ENCODE results near the gene OSBPL2.
A peak's percentile ranks its signal among the peaks of the same experiment; 100 is the strongest.

OSBPL2 gene

GRCh38 chr20:62281161-62281933 is 43.0 kb downstream of the OSBPL2 start:
- Mint-ChIP-seq H3K9me3 (no peaks in the 10 kb centered on the region), H3K4me1 (no peaks in the 10 kb centered on the region), H3K27me3 (no peaks in the 10 kb centered on the region), H3K36me3 (ENCODE audit: low read depth) (peaks cover 17% of the 10 kb centered on the region), H3K27ac (no peak overlapping the region), H3K4me3 (no peak overlapping the region)
- ATAC-seq (no peak), DNase-seq (no peak)

DNA sequence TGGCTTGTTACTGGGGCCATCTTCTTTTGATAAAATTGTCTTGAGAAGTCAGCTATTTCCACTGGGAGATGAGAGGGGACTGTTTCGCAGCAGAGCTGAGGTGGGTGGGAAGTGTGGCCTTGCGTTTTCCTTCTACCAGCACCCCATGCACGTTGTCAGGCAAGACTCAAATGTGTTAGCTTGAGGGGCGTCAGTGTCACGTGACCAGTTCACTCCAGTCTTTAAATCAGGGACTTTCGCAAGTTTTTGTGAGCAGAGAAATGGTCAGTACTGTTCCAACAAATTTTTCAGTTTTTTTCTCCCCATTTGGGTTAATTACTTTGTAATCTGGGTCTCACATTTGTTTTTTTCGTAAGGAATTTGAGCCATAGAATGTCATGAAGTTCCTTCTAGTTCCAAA is 43.8 kb downstream of the OSBPL2 start:
- Mint-ChIP-seq H3K4me1 (no peaks in the 10 kb centered on the region), H3K9me3 (no peaks in the 10 kb centered on the region), H3K27me3 (no peaks in the 10 kb centered on the region), H3K27ac (no peak overlapping the region), H3K4me3 (no peak overlapping the region), H3K36me3 (ENCODE audit: low read depth) (peaks cover 20% of the 10 kb centered on the region)
- DNase-seq (no peak), ATAC-seq (no peak)

- Mint-ChIP-seq H3K4me1 (no peaks in the 10 kb centered on the region), H3K27me3 (no peaks in the 10 kb centered on the region), H3K27ac (no peak overlapping the region), H3K36me3 (ENCODE audit: low read depth) (peaks cover 20% of the 10 kb centered on the region), H3K9me3 (no peaks in the 10 kb centered on the region), H3K4me3 (no peak overlapping the region)
- no peak for DNase-seq
- no peak for ATAC-seq
Observed at GRCh38 chr20:62282877-62283503, 44.7 kb downstream of the OSBPL2 start.

DNA sequence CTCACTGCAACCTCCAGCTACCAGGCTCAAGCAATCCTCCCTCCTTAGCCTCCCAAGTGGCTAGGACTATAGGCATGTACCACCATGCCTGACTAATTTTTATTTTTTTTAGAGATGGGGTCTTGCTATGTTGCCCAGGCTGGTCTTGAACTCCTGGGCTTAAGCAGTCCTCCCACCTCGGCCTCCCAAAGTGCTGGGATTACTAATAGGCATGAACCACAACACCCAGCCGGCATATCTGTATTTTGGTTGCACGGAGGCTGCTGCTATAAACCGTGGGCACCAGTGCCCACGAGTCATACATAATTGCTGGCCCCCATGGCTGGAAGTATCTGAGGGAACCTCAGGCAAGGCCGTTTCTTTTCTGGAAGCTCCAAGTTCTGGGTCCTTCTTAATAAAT is 46.1 kb downstream of the OSBPL2 start:
- DNase-seq, result no peak
- no peak for ATAC-seq
- Mint-ChIP-seq H3K4me1 (no peaks in the 10 kb centered on the region), H3K27ac (no peak overlapping the region), H3K4me3 (no peak overlapping the region), H3K9me3 (no peaks in the 10 kb centered on the region), H3K36me3 (ENCODE audit: low read depth) (peaks cover 15% of the 10 kb centered on the region), H3K27me3 (no peaks in the 10 kb centered on the region)

DNA sequence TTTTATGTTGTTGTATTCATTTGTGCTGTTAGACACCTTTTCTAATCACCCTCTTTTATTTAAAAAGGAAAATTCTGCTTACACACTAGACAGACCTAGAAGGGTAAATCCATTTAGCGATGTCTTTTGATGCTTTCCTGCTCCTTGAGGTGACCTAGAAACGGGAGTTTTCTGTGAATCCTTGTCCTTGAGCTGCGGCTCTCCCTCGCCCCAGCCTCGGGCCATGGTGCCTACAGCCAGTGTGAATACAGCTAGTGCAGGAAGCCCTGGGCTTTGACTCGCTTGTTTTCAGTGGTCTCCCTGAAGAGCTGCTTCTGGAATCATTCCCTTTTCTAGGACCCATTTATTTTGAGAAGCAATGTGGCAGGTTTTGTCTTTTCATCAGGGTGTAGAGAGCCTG is 46.8 kb downstream of the OSBPL2 start:
- DNase-seq (no peak), ATAC-seq (no peak)
- H3K27ac Mint-ChIP-seq, result no peak overlapping the region
- H3K9me3 Mint-ChIP-seq, result no peaks in the 10 kb centered on the region
- no peaks in the 10 kb centered on the region for H3K27me3 Mint-ChIP-seq
- no peak overlapping the region for H3K4me3 Mint-ChIP-seq
- H3K4me1 Mint-ChIP-seq, result no peaks in the 10 kb centered on the region
- peaks cover 13% of the 10 kb centered on the region for H3K36me3 Mint-ChIP-seq (ENCODE audit: low read depth)

- no peak overlapping the region for H3K27ac Mint-ChIP-seq
- no peak overlapping the region for H3K4me3 Mint-ChIP-seq
- DNase-seq (no peak), ATAC-seq (no peak)
- H3K36me3 Mint-ChIP-seq (ENCODE audit: low read depth), result peaks cover 13% of the 10 kb centered on the region
- no peaks in the 10 kb centered on the region for H3K4me1 Mint-ChIP-seq
- H3K27me3 Mint-ChIP-seq, result no peaks in the 10 kb centered on the region
- no peaks in the 10 kb centered on the region for H3K9me3 Mint-ChIP-seq
Observed at GRCh38 chr20:62285722-62286121, 47.4 kb downstream of the OSBPL2 start.

DNA sequence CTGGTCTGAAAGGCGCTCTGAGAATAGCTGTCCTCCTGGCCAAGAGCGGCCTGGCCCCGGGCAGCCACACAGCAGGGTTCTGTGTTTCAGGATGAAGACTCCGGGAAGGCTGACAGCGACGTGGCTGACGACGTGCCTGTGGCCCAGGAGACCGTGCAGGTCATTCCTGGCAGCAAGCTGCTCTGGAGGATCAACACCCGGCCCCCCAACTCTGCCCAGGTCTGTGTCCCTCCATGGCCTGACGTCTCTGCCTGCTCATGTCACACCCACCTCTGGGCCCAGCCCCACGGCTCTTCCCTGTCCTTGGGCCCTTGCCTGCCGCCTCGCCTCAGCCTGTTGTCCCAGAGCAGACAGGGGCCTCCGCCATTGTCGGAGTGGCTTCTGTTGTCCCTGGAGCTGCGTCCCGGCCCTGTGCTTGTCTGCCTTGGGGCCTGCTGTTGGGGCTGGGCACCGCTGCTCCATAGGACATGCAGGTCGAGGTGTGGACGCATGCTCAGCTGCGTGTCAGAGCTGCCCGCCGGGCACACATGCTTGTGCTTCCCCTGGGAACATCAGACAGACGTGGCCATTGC is 48.3 kb downstream of the OSBPL2 start:
- no peak overlapping the region for H3K4me3 Mint-ChIP-seq
- ATAC-seq, result no peak
- no peaks in the 10 kb centered on the region for H3K9me3 Mint-ChIP-seq
- peaks cover 15% of the 10 kb centered on the region for H3K36me3 Mint-ChIP-seq (ENCODE audit: low read depth)
- no peak for DNase-seq
- H3K27me3 Mint-ChIP-seq, result no peaks in the 10 kb centered on the region
- H3K4me1 Mint-ChIP-seq, result no peaks in the 10 kb centered on the region
- H3K27ac Mint-ChIP-seq, result no peak overlapping the region

DNA sequence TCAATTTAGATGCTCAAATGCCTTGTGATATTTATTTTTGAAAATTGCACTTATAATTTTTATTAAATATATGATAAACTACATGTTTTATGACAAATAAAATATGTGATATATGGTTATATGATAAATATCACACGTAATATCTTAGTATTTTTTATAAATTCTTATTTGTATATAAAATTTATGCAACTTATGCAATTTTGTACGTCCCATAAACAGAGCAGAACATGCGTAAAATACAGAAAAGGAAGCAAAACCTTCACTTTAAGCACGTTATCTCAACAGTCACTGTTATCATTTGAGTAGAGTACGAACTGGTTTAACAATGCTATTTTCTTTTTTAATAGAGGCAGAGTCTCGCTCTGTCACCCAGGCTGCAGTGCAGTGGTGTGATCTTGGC is 48.8 kb downstream of the OSBPL2 start:
- Mint-ChIP-seq H3K36me3 (ENCODE audit: low read depth) (peaks cover 10% of the 10 kb centered on the region), H3K4me1 (no peaks in the 10 kb centered on the region)

GRCh38 chr20:62287759-62288534 is 49.6 kb downstream of the OSBPL2 start:
- Mint-ChIP-seq H3K4me3 (no peak overlapping the region), H3K36me3 (ENCODE audit: low read depth) (peaks cover 7% of the 10 kb centered on the region), H3K27ac (no peak overlapping the region), H3K4me1 (no peaks in the 10 kb centered on the region), H3K9me3 (no peaks in the 10 kb centered on the region), H3K27me3 (no peaks in the 10 kb centered on the region)
- DNase-seq, result no peak
- ATAC-seq, result no peak

More for the DNA sequence above, 48.8 kb downstream of the OSBPL2 start:
- ATAC-seq (no peak), DNase-seq (no peak)
- no peaks in the 10 kb centered on the region for H3K27me3 Mint-ChIP-seq
- H3K27ac Mint-ChIP-seq, result no peak overlapping the region
- no peaks in the 10 kb centered on the region for H3K9me3 Mint-ChIP-seq
- no peak overlapping the region for H3K4me3 Mint-ChIP-seq

- DNase-seq (no peak), ATAC-seq (no peak)
- Mint-ChIP-seq H3K4me1 (no peaks in the 10 kb centered on the region), H3K36me3 (ENCODE audit: low read depth) (peaks cover 7% of the 10 kb centered on the region), H3K4me3 (no peak overlapping the region), H3K27ac (no peak overlapping the region), H3K27me3 (no peaks in the 10 kb centered on the region), H3K9me3 (no peaks in the 10 kb centered on the region)
Observed at GRCh38 chr20:62288535-62289105, 50.3 kb downstream of the OSBPL2 start.

DNA sequence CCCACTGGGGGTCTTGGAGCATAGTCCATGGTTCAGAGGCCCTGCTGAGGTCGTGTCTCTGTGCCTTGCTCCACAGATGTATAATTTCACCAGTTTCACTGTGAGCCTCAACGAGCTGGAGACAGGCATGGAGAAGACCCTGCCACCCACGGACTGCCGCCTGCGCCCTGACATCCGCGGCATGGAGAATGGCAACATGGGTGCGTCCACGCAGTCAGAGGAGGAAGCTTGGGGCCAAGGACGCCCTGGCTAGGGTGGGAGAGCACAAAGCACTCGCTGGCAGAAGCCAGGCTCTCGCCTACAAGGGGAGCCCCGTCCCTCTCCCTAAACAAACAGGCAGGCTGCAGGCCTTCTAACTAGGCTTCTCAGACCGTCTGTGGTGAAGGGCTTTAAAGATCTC is 50.8 kb downstream of the OSBPL2 start:
- H3K4me3 Mint-ChIP-seq, result no peak overlapping the region
- peaks cover 7% of the 10 kb centered on the region for H3K36me3 Mint-ChIP-seq (ENCODE audit: low read depth)
- DNase-seq, result no peak
- no peak overlapping the region for H3K27ac Mint-ChIP-seq
- no peak for ATAC-seq
- H3K4me1 Mint-ChIP-seq, result no peaks in the 10 kb centered on the region
- no peaks in the 10 kb centered on the region for H3K27me3 Mint-ChIP-seq
- no peaks in the 10 kb centered on the region for H3K9me3 Mint-ChIP-seq

GRCh38 chr20:62289898-62290297 is 51.6 kb downstream of the OSBPL2 start:
- Mint-ChIP-seq H3K4me1 (no peaks in the 10 kb centered on the region), H3K36me3 (ENCODE audit: low read depth) (peaks cover 10% of the 10 kb centered on the region), H3K9me3 (no peaks in the 10 kb centered on the region), H3K27ac (no peak overlapping the region), H3K4me3 (no peak overlapping the region), H3K27me3 (no peaks in the 10 kb centered on the region)
- no peak for ATAC-seq
- no peak for DNase-seq

DNA sequence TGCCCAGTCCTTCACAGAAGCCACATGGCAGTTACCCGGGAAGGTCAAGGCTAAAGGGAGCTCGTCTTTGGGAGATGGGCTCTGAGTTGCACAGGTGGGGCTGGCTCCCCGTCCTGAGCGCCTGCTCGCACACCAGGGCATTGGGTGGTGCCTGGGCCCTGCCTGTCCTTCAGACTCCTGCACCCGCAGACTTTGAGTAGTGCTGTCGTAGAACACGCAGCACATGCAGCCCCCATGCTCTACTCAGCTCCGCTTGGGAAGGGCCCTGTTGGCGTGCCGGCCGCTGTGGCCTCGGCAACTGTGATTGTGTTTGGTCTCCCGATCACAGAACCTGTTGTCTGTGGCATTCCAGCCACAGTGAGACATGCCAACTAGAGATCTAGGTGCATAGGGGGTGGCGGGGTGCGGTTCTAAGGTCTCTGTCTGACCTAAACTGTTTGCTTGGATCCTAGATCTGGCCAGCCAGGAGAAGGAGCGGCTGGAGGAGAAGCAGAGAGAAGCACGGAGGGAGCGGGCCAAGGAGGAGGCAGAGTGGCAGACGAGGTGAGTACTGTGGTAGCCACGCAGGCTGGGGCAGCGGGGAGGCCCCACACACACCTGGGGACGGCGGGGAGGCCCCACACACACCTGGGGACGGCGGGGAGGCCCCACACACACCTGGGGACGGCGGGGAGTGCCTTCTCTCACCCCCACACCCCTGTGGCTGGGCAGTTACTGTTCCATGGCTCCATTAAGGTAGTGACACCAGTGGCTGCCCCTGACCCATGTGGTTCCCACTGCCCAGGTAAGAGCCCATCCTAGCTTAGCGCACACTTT is 53.1 kb downstream of the OSBPL2 start:
- Mint-ChIP-seq H3K4me1 (no peaks in the 10 kb centered on the region), H3K27me3 (no peaks in the 10 kb centered on the region), H3K9me3 (no peaks in the 10 kb centered on the region), H3K36me3 (ENCODE audit: low read depth) (peaks cover 14% of the 10 kb centered on the region), H3K27ac (no peak overlapping the region), H3K4me3 (no peak overlapping the region)
- ATAC-seq (peak; percentile 20), DNase-seq (no peak)

- no peak for DNase-seq
- Mint-ChIP-seq H3K4me3 (no peak overlapping the region), H3K36me3 (ENCODE audit: low read depth) (peaks cover 11% of the 10 kb centered on the region), H3K27me3 (no peaks in the 10 kb centered on the region), H3K4me1 (no peaks in the 10 kb centered on the region), H3K27ac (peak overlapping the region; percentile 47), H3K9me3 (no peaks in the 10 kb centered on the region)
- peak; percentile 40 for ATAC-seq
Observed at GRCh38 chr20:62292108-62292507, 53.8 kb downstream of the OSBPL2 start.
